ENCODE data around the gene ARL16. TPM values are rescaled to one million over a fixed set of nuclear protein-coding genes. Genes with fewer than 3 reads are reported as not detected.
A peak's percentile ranks its signal among the peaks of the same experiment; 100 is the strongest.

Gene ARL16
- total RNA-seq, 1 donor from 2014 or later = 46.3 TPM

- DNase-seq (ENCODE audit: extremely low spot score, unreplicated experiment) = no peak
- Mint-ChIP-seq H3K9me3 (ENCODE audit: unreplicated experiment) (no peaks in the 10 kb centered on the region), H3K27me3 (ENCODE audit: unreplicated experiment) (no peaks in the 10 kb centered on the region), H3K27ac (ENCODE audit: unreplicated experiment) (peak within 1 kb of the TSS; percentile 68), H3K36me3 (ENCODE audit: unreplicated experiment) (peaks cover under 1% of the 10 kb centered on the region), H3K4me1 (ENCODE audit: unreplicated experiment) (peaks cover 26% of the 10 kb centered on the region), H3K4me3 (ENCODE audit: unreplicated experiment) (peak within 1 kb of the TSS; percentile 79)
- TF ChIP-seq, protein P1, sequence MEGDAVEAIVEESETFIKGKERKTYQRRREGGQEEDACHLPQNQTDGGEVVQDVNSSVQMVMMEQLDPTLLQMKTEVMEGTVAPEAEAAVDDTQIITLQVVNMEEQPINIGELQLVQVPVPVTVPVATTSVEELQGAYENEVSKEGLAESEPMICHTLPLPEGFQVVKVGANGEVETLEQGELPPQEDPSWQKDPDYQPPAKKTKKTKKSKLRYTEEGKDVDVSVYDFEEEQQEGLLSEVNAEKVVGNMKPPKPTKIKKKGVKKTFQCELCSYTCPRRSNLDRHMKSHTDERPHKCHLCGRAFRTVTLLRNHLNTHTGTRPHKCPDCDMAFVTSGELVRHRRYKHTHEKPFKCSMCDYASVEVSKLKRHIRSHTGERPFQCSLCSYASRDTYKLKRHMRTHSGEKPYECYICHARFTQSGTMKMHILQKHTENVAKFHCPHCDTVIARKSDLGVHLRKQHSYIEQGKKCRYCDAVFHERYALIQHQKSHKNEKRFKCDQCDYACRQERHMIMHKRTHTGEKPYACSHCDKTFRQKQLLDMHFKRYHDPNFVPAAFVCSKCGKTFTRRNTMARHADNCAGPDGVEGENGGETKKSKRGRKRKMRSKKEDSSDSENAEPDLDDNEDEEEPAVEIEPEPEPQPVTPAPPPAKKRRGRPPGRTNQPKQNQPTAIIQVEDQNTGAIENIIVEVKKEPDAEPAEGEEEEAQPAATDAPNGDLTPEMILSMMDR (IDR thresholded peaks at IDR 0.05) = peak; percentile 13
Measured at GRCh38 chr17:81711814-81712467, 28.3 kb upstream of the ARL16 start, which contains the start of gene SLC25A10. Gene SLC25A10, plus strand, starts transcription at chr17:81712284. Its CDS starts 143 bp downstream, at chr17:81712427.

GRCh38 chr17:81710514-81711308, 27.1 kb upstream of the ARL16 start:
- TF ChIP-seq, protein P1 (IDR thresholded peaks at IDR 0.05) = no peak
- Mint-ChIP-seq H3K4me1 (ENCODE audit: unreplicated experiment) (peaks cover 26% of the 10 kb centered on the region), H3K27me3 (ENCODE audit: unreplicated experiment) (no peaks in the 10 kb centered on the region), H3K27ac (ENCODE audit: unreplicated experiment) (peak overlapping the region; percentile 68), H3K9me3 (ENCODE audit: unreplicated experiment) (no peaks in the 10 kb centered on the region), H3K4me3 (ENCODE audit: unreplicated experiment) (peak overlapping the region; percentile 68), H3K36me3 (ENCODE audit: unreplicated experiment) (peaks cover 7% of the 10 kb centered on the region)
- DNase-seq (ENCODE audit: extremely low spot score, unreplicated experiment) = no peak

DNA sequence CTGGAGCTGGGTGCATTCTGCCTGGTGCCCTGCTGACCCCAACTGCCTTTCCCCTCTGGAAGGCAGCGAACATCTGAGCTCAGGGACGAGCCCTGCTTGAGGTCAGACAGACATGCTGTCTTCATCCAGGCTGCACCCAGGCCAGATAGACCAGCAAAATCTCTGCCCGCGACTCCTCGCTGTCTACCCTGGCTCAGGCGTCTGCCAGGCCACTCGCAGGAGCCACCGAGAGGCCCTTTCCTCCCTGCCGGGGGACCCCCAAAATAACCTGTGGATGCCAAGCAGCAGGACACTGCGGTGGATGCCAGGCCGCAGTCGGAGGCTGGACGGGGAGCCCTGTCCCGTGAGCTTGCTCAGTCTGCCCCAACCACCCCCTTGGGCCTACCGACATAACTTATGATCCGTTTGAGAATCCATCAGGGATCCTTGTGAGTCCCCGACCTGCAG, 25.2 kb upstream of the ARL16 start:
- H3K27ac Mint-ChIP-seq (ENCODE audit: unreplicated experiment) = no peak overlapping the region
- H3K27me3 Mint-ChIP-seq (ENCODE audit: unreplicated experiment) = no peaks in the 10 kb centered on the region
- H3K4me1 Mint-ChIP-seq (ENCODE audit: unreplicated experiment) = peaks cover 24% of the 10 kb centered on the region
- no peak overlapping the region for H3K4me3 Mint-ChIP-seq (ENCODE audit: unreplicated experiment)
- peaks cover 13% of the 10 kb centered on the region for H3K36me3 Mint-ChIP-seq (ENCODE audit: unreplicated experiment)
- TF ChIP-seq, protein P1 (IDR thresholded peaks at IDR 0.05) = no peak
- DNase-seq (ENCODE audit: extremely low spot score, unreplicated experiment) = no peak
- H3K9me3 Mint-ChIP-seq (ENCODE audit: unreplicated experiment) = no peaks in the 10 kb centered on the region

- H3K27me3 Mint-ChIP-seq (ENCODE audit: unreplicated experiment) = no peaks in the 10 kb centered on the region
- H3K36me3 Mint-ChIP-seq (ENCODE audit: unreplicated experiment) = peaks cover 13% of the 10 kb centered on the region
- H3K4me1 Mint-ChIP-seq (ENCODE audit: unreplicated experiment) = peaks cover 19% of the 10 kb centered on the region
- no peak overlapping the region for H3K4me3 Mint-ChIP-seq (ENCODE audit: unreplicated experiment)
- no peak for DNase-seq (ENCODE audit: extremely low spot score, unreplicated experiment)
- H3K27ac Mint-ChIP-seq (ENCODE audit: unreplicated experiment) = no peak overlapping the region
- H3K9me3 Mint-ChIP-seq (ENCODE audit: unreplicated experiment) = no peaks in the 10 kb centered on the region
- TF ChIP-seq, protein P1 (IDR thresholded peaks at IDR 0.05) = no peak
Measured at GRCh38 chr17:81707725-81708646, 24.4 kb upstream of the ARL16 start.

All from osteocyte (in vitro differentiated cells).